DND-41 (cell line): ENCODE measurements around the gene PRKCD.

Experiments
- ATAC-seq: fragments of 200-7000 bp; cut with Tn5 transposase; 3 replicates; pipeline ENCODE4 v1.9.1; 2021; ENCODE audit warnings: low read depth; ENCODE audit not compliant: insufficient read depth
- DNase-seq: peaks from one replicate; pipeline ENCODE4 v3.0.0-alpha.2; 2020
- H2AFZ ChIP-seq: 2 replicates; pipeline ENCODE4 v1.6.0; 2012; ENCODE audit warnings: low read depth, low read length
- H3K27ac ChIP-seq: 2 replicates; pipeline ENCODE4 v1.5.1; 2012; ENCODE audit warnings: low read length, inconsistent platforms
- H3K27me3 ChIP-seq: fragments of 200-600 bp; sonication (generic); 2 replicates; pipeline ENCODE4 v1.6.0; 2012; ENCODE audit warnings: low read length, mild to moderate bottlenecking, inconsistent platforms; ENCODE audit not compliant: insufficient read depth, poor library complexity
- H3K36me3 ChIP-seq: 2 replicates; pipeline ENCODE4 v1.5.1; 2012; ENCODE audit warnings: low read length, inconsistent platforms; ENCODE audit not compliant: insufficient read depth
- H3K4me1 ChIP-seq: 2 replicates; pipeline ENCODE4 v1.5.1; 2012; ENCODE audit warnings: mild to moderate bottlenecking, low read length; ENCODE audit not compliant: insufficient read depth
- H3K4me2 ChIP-seq: 2 replicates; pipeline ENCODE4 v1.6.0; 2012; ENCODE audit warnings: mild to moderate bottlenecking, moderate library complexity, low read length, inconsistent platforms; ENCODE audit not compliant: insufficient read depth
- H3K4me3 ChIP-seq, 2 experiments: fragments of 200-600 bp in 1 of 2; shearing (Covaris generic) in 1 of 2; 2 replicates each; pipeline ENCODE4 v1.5.1; 2012 to 2016; ENCODE audit warnings: inconsistent platforms in 2 of 2, low read length in 2 of 2, mild to moderate bottlenecking in 2 of 2, low read depth in 1 of 2, moderate library complexity in 1 of 2
- H3K79me2 ChIP-seq: 2 replicates; pipeline ENCODE4 v1.6.0; 2012; ENCODE audit warnings: low read length, inconsistent platforms; ENCODE audit not compliant: insufficient read depth
- H3K9ac ChIP-seq: 2 replicates; pipeline ENCODE4 v1.6.0; 2012; ENCODE audit warnings: low read depth, mild to moderate bottlenecking, inconsistent platforms, low read length, moderate library complexity
- H3K9me3 ChIP-seq: 2 replicates; pipeline ENCODE4 v1.5.1; 2012; ENCODE audit warnings: low read length, moderate library complexity, mild to moderate bottlenecking, inconsistent platforms; ENCODE audit not compliant: insufficient read depth, severe bottlenecking
- H4K20me1 ChIP-seq: 2 replicates; pipeline ENCODE4 v1.6.0; 2012; ENCODE audit warnings: low read length; ENCODE audit not compliant: insufficient read depth
- EZH2 ChIP-seq: IDR thresholded peaks from 3 replicates; pipeline ENCODE4 v1.6.1; 2012; ENCODE audit warnings: borderline replicate concordance, low read depth, mild to moderate bottlenecking, moderate library complexity, low read length, inconsistent platforms; ENCODE audit not compliant: severe bottlenecking
- TF ChIP-seq, protein P1 (sequence below): IDR thresholded peaks from 2 replicates; pipeline ENCODE4 v1.5.1; 2012; ENCODE audit warnings: borderline replicate concordance, low read length, moderate library complexity, mild to moderate bottlenecking; ENCODE audit not compliant: poor library complexity, severe bottlenecking; ENCODE audit errors: extremely low read depth

The PRKCD gene

DNA sequence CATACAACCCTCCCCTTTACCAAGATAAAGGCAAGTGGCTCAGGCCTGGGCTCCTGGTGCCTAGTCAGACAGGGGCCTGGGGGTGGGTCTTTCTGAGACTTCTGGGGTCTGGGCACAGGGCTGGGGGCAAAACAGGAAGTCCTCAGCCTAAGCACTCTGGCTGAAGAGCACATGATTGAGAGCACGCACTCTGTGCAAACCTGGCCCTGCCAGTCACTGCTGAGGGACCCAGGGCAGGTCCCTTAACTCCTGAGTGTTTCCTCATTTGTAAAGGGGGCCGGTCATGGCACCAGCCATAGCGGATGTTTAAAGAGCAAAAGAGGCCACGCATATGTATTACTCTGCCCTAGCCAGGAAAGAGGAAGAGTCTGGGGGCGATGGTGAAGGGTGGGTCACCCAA is 78.8 kb downstream of the PRKCD start:
- TF ChIP-seq, protein P1, sequence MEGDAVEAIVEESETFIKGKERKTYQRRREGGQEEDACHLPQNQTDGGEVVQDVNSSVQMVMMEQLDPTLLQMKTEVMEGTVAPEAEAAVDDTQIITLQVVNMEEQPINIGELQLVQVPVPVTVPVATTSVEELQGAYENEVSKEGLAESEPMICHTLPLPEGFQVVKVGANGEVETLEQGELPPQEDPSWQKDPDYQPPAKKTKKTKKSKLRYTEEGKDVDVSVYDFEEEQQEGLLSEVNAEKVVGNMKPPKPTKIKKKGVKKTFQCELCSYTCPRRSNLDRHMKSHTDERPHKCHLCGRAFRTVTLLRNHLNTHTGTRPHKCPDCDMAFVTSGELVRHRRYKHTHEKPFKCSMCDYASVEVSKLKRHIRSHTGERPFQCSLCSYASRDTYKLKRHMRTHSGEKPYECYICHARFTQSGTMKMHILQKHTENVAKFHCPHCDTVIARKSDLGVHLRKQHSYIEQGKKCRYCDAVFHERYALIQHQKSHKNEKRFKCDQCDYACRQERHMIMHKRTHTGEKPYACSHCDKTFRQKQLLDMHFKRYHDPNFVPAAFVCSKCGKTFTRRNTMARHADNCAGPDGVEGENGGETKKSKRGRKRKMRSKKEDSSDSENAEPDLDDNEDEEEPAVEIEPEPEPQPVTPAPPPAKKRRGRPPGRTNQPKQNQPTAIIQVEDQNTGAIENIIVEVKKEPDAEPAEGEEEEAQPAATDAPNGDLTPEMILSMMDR: no peak
- TF ChIP-seq EZH2: no peak
- Histone ChIP-seq H4K20me1 (peaks cover 76% of the 10 kb centered on the region), H2AFZ (no peak overlapping the region), H3K9ac (no peak overlapping the region), H3K36me3 (peaks cover 96% of the 10 kb centered on the region), H3K27ac (no peak overlapping the region), H3K4me2 (no peak overlapping the region), H3K27me3 (no peaks in the 10 kb centered on the region), H3K9me3 (no peaks in the 10 kb centered on the region), H3K79me2 (peaks cover 47% of the 10 kb centered on the region), H3K4me1 (no peaks in the 10 kb centered on the region), H3K4me3 (no peak overlapping the region)
- ATAC-seq (no peak), DNase-seq (no peak)

DNA sequence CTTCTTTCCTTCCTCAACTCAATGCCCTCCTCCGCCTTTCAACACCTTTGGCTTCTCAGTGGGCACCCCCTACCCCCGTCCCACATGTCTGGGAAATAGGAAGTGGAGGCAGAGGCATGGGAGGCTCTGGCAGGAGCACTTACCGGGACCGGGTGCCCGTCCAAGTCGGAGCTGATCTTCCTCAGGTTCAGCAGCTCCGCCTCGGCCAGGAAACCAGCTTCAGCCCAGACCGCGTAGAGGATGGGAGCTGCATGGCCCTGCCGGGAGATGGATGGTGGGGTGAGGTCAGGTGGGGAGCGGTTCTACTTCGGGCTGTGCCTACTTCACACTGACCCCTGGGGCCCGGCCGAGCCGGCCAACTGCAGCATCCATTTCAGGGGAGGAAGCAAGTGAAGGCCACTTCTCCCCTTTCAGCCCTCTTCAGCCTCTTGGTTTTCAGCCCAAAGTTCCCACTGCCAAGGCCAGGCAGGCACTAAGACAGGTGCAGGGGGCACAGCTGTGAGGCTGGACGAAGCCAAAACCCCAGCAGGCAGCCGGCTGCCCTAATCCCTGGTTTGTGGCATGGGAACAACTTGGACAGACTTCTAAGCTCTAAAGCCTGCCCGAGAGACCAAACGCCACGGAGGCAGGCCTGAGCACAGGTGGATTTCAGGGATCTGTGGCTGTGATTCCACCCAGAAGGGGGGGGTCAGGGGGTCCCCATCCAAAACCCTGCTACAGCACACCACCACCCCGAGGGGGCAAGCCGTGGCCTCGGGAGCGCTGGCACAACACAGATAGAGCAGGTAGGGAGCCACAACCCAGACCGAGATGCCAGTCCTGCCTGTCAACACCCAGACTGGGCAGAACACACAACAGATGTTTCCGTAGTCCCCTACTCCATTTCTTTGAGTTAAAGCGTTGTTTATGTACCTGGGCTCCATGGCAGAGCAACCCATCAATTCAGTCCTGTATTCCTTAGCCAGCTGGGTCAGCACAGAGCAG is 80.3 kb downstream of the PRKCD start:
- Histone ChIP-seq H2AFZ (no peak overlapping the region), H3K4me2 (no peak overlapping the region), H3K36me3 (peaks cover 88% of the 10 kb centered on the region), H3K9ac (no peak overlapping the region), H4K20me1 (peaks cover 81% of the 10 kb centered on the region), H3K79me2 (peaks cover 61% of the 10 kb centered on the region), H3K4me3 (no peak overlapping the region), H3K4me1 (no peaks in the 10 kb centered on the region), H3K27ac (no peak overlapping the region), H3K27me3 (no peaks in the 10 kb centered on the region), H3K9me3 (no peaks in the 10 kb centered on the region)
- TF ChIP-seq EZH2: no peak
- TF ChIP-seq, protein P1: no peak
- ATAC-seq (no peak), DNase-seq (no peak)

DNA sequence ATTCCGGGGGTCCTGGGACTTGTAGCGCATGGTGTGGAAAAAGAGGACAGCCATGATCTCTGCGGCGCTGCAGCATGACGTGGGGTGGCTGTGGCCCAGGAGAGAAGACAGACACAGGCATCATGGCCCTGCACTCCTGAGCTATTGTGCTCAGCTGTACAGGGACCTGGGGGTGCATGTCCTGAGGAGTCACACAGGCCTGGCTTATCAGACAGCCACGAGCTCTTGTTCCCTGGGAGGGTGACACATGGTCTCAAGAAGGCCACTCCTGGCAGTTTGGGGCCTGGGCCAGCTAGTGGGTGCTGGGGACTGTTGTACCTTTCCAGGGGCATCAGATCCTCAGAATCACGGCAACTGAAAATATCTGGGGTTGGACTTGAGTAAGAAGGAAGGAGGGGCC is 81.1 kb downstream of the PRKCD start:
- H2AFZ ChIP-seq: no peak overlapping the region
- TF ChIP-seq, protein P1: no peak
- TF ChIP-seq EZH2: no peak
- peaks cover 81% of the 10 kb centered on the region for H3K36me3 ChIP-seq
- no peak overlapping the region for H3K4me2 ChIP-seq
- H3K4me1 ChIP-seq: no peaks in the 10 kb centered on the region
- no peak overlapping the region for H3K27ac ChIP-seq
- ATAC-seq (no peak), DNase-seq (no peak)
- H3K9me3 ChIP-seq: no peaks in the 10 kb centered on the region
- H3K9ac ChIP-seq: no peak overlapping the region
- peaks cover 70% of the 10 kb centered on the region for H3K79me2 ChIP-seq
- H3K4me3 ChIP-seq: no peak overlapping the region
- H3K27me3 ChIP-seq: no peaks in the 10 kb centered on the region
- H4K20me1 ChIP-seq: peaks cover 79% of the 10 kb centered on the region
